ENCODE results near the gene LIPC. TPM values are rescaled to one million over a fixed set of nuclear protein-coding genes. Genes with fewer than 3 reads are reported as not detected.

The LIPC gene
- total RNA-seq, 1 experiment from 2014 or later, result not detected

GRCh38 chr15:58520464-58520863 is 88.7 kb downstream of the LIPC start:
- no peak for DNase-seq
- no peak overlapping the region for H3K4me3 ChIP-seq (ENCODE audit: insufficient read depth, low read depth, low read length)
- no peaks in the 10 kb centered on the region for H3K36me3 ChIP-seq (replicated peaks; ENCODE audit: control insufficient read depth, insufficient read depth, low read length)
- H3K27me3 ChIP-seq (ENCODE audit: control insufficient read depth, insufficient read depth, low read length), result no peaks in the 10 kb centered on the region

- Histone ChIP-seq H3K36me3 (replicated peaks; ENCODE audit: control insufficient read depth, insufficient read depth, low read length) (no peaks in the 10 kb centered on the region), H3K4me3 (ENCODE audit: insufficient read depth, low read depth, low read length) (no peak overlapping the region), H3K27me3 (ENCODE audit: control insufficient read depth, insufficient read depth, low read length) (no peaks in the 10 kb centered on the region)
- no peak for DNase-seq
Measured at GRCh38 chr15:58520936-58521292, 89.1 kb downstream of the LIPC start.

GRCh38 chr15:58521293-58521991 is 89.7 kb downstream of the LIPC start:
- Histone ChIP-seq H3K36me3 (replicated peaks; ENCODE audit: control insufficient read depth, insufficient read depth, low read length) (no peaks in the 10 kb centered on the region), H3K4me3 (ENCODE audit: insufficient read depth, low read depth, low read length) (no peak overlapping the region), H3K27me3 (ENCODE audit: control insufficient read depth, insufficient read depth, low read length) (no peaks in the 10 kb centered on the region)
- DNase-seq, result peak; percentile 66

- Histone ChIP-seq H3K27me3 (ENCODE audit: control insufficient read depth, insufficient read depth, low read length) (no peaks in the 10 kb centered on the region), H3K36me3 (replicated peaks; ENCODE audit: control insufficient read depth, insufficient read depth, low read length) (no peaks in the 10 kb centered on the region), H3K4me3 (ENCODE audit: insufficient read depth, low read depth, low read length) (no peak overlapping the region)
- no peak for DNase-seq
Measured at GRCh38 chr15:58522391-58522790, 90.6 kb downstream of the LIPC start.

GRCh38 chr15:58522865-58523264 is 91.1 kb downstream of the LIPC start:
- H3K36me3 ChIP-seq (replicated peaks; ENCODE audit: control insufficient read depth, insufficient read depth, low read length), result no peaks in the 10 kb centered on the region
- DNase-seq, result no peak
- H3K27me3 ChIP-seq (ENCODE audit: control insufficient read depth, insufficient read depth, low read length), result no peaks in the 10 kb centered on the region
- H3K4me3 ChIP-seq (ENCODE audit: insufficient read depth, low read depth, low read length), result no peak overlapping the region

GRCh38 chr15:58523634-58524033 is 91.8 kb downstream of the LIPC start:
- DNase-seq, result no peak
- Histone ChIP-seq H3K27me3 (ENCODE audit: control insufficient read depth, insufficient read depth, low read length) (no peaks in the 10 kb centered on the region), H3K4me3 (ENCODE audit: insufficient read depth, low read depth, low read length) (no peak overlapping the region), H3K36me3 (replicated peaks; ENCODE audit: control insufficient read depth, insufficient read depth, low read length) (no peaks in the 10 kb centered on the region)

GRCh38 chr15:58524247-58524646 is 92.5 kb downstream of the LIPC start:
- no peak for DNase-seq
- H3K4me3 ChIP-seq (ENCODE audit: insufficient read depth, low read depth, low read length), result no peak overlapping the region
- H3K36me3 ChIP-seq (replicated peaks; ENCODE audit: control insufficient read depth, insufficient read depth, low read length), result no peaks in the 10 kb centered on the region
- no peaks in the 10 kb centered on the region for H3K27me3 ChIP-seq (ENCODE audit: control insufficient read depth, insufficient read depth, low read length)

- Histone ChIP-seq H3K36me3 (replicated peaks; ENCODE audit: control insufficient read depth, insufficient read depth, low read length) (no peaks in the 10 kb centered on the region), H3K4me3 (ENCODE audit: insufficient read depth, low read depth, low read length) (no peak overlapping the region), H3K27me3 (ENCODE audit: control insufficient read depth, insufficient read depth, low read length) (no peaks in the 10 kb centered on the region)
- DNase-seq, result no peak
Measured at GRCh38 chr15:58525991-58526421, 94.2 kb downstream of the LIPC start.

- Histone ChIP-seq H3K27me3 (ENCODE audit: control insufficient read depth, insufficient read depth, low read length) (no peaks in the 10 kb centered on the region), H3K36me3 (replicated peaks; ENCODE audit: control insufficient read depth, insufficient read depth, low read length) (no peaks in the 10 kb centered on the region), H3K4me3 (ENCODE audit: insufficient read depth, low read depth, low read length) (no peak overlapping the region)
- no peak for DNase-seq
Measured at GRCh38 chr15:58526647-58527192, 94.9 kb downstream of the LIPC start.

GRCh38 chr15:58527573-58528187 is 95.9 kb downstream of the LIPC start:
- DNase-seq, result no peak
- Histone ChIP-seq H3K27me3 (ENCODE audit: control insufficient read depth, insufficient read depth, low read length) (no peaks in the 10 kb centered on the region), H3K36me3 (replicated peaks; ENCODE audit: control insufficient read depth, insufficient read depth, low read length) (no peaks in the 10 kb centered on the region), H3K4me3 (ENCODE audit: insufficient read depth, low read depth, low read length) (no peak overlapping the region)

- no peak for DNase-seq
- no peaks in the 10 kb centered on the region for H3K27me3 ChIP-seq (ENCODE audit: control insufficient read depth, insufficient read depth, low read length)
- no peak overlapping the region for H3K4me3 ChIP-seq (ENCODE audit: insufficient read depth, low read depth, low read length)
- no peaks in the 10 kb centered on the region for H3K36me3 ChIP-seq (replicated peaks; ENCODE audit: control insufficient read depth, insufficient read depth, low read length)
Measured at GRCh38 chr15:58528188-58528870, 96.5 kb downstream of the LIPC start.

GRCh38 chr15:58529041-58529440 is 97.2 kb downstream of the LIPC start:
- no peaks in the 10 kb centered on the region for H3K27me3 ChIP-seq (ENCODE audit: control insufficient read depth, insufficient read depth, low read length)
- H3K4me3 ChIP-seq (ENCODE audit: insufficient read depth, low read depth, low read length), result no peak overlapping the region
- H3K36me3 ChIP-seq (replicated peaks; ENCODE audit: control insufficient read depth, insufficient read depth, low read length), result no peaks in the 10 kb centered on the region
- no peak for DNase-seq

- H3K27me3 ChIP-seq (ENCODE audit: control insufficient read depth, insufficient read depth, low read length), result no peaks in the 10 kb centered on the region
Measured at GRCh38 chr15:58530056-58530590, 98.3 kb downstream of the LIPC start.

GRCh38 chr15:58532126-58532525 is 100.3 kb downstream of the LIPC start:
- no peaks in the 10 kb centered on the region for H3K36me3 ChIP-seq (replicated peaks; ENCODE audit: control insufficient read depth, insufficient read depth, low read length)
- no peaks in the 10 kb centered on the region for H3K27me3 ChIP-seq (ENCODE audit: control insufficient read depth, insufficient read depth, low read length)
- H3K4me3 ChIP-seq (ENCODE audit: insufficient read depth, low read depth, low read length), result no peak overlapping the region
- DNase-seq, result no peak

More at GRCh38 chr15:58530056-58530590, 98.3 kb downstream of the LIPC start:
- no peaks in the 10 kb centered on the region for H3K36me3 ChIP-seq (replicated peaks; ENCODE audit: control insufficient read depth, insufficient read depth, low read length)
- DNase-seq, result no peak
- no peak overlapping the region for H3K4me3 ChIP-seq (ENCODE audit: insufficient read depth, low read depth, low read length)

GRCh38 chr15:58534556-58534955 is 102.8 kb downstream of the LIPC start:
- Histone ChIP-seq H3K27me3 (ENCODE audit: control insufficient read depth, insufficient read depth, low read length) (no peaks in the 10 kb centered on the region), H3K36me3 (replicated peaks; ENCODE audit: control insufficient read depth, insufficient read depth, low read length) (no peaks in the 10 kb centered on the region), H3K4me3 (ENCODE audit: insufficient read depth, low read depth, low read length) (no peak overlapping the region)
- no peak for DNase-seq
